Mesangial cell (primary cell): ENCODE data around the gene IFNGR2. TPM values are rescaled to one million over a fixed set of nuclear protein-coding genes. Genes with fewer than 3 reads are reported as not detected.

ENCODE experiments used
- total RNA-seq: library from RNA; depleted of rRNA; stranded (reverse); fragments of >200 nt; gene quantifications from 2 replicates; pipeline ENCODE4 v1.2.3, GENCODE V29; 2015

The IFNGR2 gene
- total RNA-seq: 43.2 and 45.6 TPM in 2 replicates

GRCh38 chr21:33403128-33403785, at the start of gene IFNGR2:
IFNGR2 (plus strand) TSS chr21:33403413; CDS start chr21:33403544, 131 bp downstream.

GRCh38 chr21:33479679-33480480, 76.7 kb downstream of the IFNGR2 start, which contains the start of gene TMEM50B:
TMEM50B (minus strand) TSS chr21:33479974; CDS start chr21:33468885, 11,089 bp downstream.

Other genes starting within 250 kb of the IFNGR2 start
- 3.9 and 8.1 TPM in 2 replicates for gene IFNAR2, start 173.5 kb upstream of the IFNGR2 start, total RNA-seq
- 15.2 and 24.6 TPM in 2 replicates for gene IL10RB, start 137.0 kb upstream of the IFNGR2 start, total RNA-seq
- 8.0 and 12.0 TPM in 2 replicates for gene IFNAR1, start 78.4 kb upstream of the IFNGR2 start, total RNA-seq
- gene TMEM50B, start 76.6 kb downstream of the IFNGR2 start, total RNA-seq: 12.3 and 13.4 TPM in 2 replicates
- 0.16 and 0.63 TPM in 2 replicates for gene DNAJC28, start 88.3 kb downstream of the IFNGR2 start, total RNA-seq
- 42.5 and 88.2 TPM in 2 replicates for gene GART, start 138.7 kb downstream of the IFNGR2 start, total RNA-seq
- gene SON, start 139.6 kb downstream of the IFNGR2 start, total RNA-seq: 105 and 113 TPM in 2 replicates
- gene DONSON, start 185.3 kb downstream of the IFNGR2 start, total RNA-seq: 14.2 and 41.2 TPM in 2 replicates
- 10.3 and 16.2 TPM in 2 replicates for gene CRYZL1, start 238.3 kb downstream of the IFNGR2 start, total RNA-seq
- 33.6 and 58.9 TPM in 2 replicates for gene ITSN1, start 239.1 kb downstream of the IFNGR2 start, total RNA-seq